G401.6 (cell line): ENCODE data around the gene ME1.
"Not testable (repeated sequence)": the region's sequence is repeated elsewhere in the genome, so short reads cannot be mapped to it uniquely, and the experiment has no call there.

ENCODE experiments used
- FAIRE-seq: peaks from 2 replicates; lab custom pipeline; 2012; peaks lifted over from hg19 to GRCh38; lab: Jason Lieb, UNC

ME1 gene

GRCh38 chr6:83352424-83353061, 78.3 kb downstream of the ME1 start:
- no peak for FAIRE-seq

GRCh38 chr6:83343121-83343520, 87.7 kb downstream of the ME1 start:
- no peak for FAIRE-seq

DNA sequence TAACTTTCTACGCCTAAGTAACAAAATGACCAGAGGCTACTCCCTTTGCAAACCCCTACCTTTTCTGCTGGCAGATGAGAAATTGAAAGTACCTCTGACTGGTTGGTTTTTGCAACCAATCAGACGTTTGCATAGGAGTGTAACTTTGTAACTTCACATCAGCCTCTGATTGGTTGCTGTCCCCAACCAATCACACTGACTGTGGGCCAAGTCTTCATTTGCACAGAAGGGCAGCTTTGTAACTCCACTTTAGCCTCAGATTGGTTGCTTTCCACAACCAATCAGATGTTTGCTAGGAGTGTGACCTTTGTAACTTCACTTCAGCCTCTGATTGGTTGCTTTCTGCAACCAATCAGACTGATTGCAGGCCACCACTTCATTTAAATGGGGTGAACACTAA, 89.1 kb downstream of the ME1 start:
- no peak for FAIRE-seq

DNA sequence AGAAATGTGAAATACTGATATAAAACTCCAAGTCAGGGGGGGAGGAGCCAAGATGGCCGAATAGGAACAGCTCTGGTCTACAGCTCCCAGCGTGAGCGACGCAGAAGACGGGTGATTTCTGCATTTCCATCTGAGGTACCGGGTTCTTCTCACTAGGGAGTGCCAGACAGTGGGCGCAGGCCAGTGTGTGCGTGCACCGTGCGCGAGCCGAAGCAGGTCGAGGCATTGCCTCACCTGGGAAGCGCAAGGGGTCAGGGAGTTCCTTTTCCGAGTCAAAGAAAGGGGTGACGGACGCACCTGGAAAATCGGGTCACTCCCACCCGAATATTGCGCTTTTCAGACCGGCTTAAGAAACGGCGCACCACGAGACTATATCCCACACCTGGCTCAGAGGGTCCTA, 96.9 kb downstream of the ME1 start:
- not testable (repeated sequence) for FAIRE-seq

GRCh38 chr6:83333500-83333899, 97.4 kb downstream of the ME1 start:
- FAIRE-seq = no peak

DNA sequence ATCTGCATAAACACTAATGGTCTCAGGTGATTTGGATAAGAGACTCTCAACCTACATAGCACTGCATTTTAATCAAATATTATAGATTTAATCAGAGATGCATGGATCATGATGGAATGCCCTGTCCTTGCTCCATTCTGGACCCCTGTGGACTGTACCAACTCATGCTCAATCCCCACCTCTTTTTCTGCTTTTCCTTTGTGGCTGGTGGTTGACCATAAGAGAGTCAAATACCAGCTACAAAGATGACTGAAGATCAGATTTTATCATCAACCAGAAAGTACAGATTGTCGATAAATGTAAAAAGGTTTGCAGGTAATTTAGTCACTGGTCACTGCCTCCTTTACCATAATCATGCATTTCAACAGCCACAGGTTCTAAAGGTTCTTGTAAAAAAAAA, 116.2 kb downstream of the ME1 start:
- FAIRE-seq = no peak

- no peak for FAIRE-seq
Observed at GRCh38 chr6:83313882-83314281, 117.0 kb downstream of the ME1 start.

DNA sequence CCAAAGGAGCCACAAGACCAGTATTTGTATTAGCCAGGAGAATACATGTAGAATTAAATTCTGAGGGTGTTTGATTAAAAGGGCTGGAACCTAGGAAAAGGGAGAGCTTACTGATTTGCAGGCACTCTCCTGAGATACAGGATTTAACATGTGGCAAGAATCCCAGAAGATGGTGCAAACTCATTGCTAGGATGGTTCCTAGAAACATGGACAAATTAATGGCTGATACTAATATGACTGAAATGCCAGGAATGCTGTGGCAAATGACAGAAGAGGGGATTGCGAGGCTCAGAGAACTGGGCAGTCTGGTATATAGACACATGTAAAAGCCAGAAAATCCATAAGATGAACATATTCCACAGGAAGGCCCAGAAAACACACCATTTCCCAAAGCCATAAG, 119.6 kb downstream of the ME1 start:
- no peak for FAIRE-seq

DNA sequence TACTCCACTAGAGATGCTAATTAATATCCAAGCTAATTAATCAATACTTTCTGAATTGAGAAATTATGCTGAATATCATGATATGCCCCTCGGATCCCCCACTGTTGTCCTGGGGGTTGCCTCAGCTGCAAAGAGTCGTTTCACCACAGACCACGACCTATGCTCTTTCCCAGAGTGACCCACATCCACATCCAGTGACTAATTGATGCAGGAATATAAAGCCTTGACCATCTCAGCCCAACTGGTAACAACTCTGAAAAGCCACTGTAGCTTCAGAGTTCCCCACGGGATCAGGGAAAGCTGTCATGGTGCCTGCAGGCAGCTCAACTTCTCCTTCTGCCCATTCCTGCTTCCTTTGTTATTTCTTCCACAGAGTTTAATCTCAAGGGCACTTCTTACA, 120.8 kb downstream of the ME1 start:
- FAIRE-seq = no peak

DNA sequence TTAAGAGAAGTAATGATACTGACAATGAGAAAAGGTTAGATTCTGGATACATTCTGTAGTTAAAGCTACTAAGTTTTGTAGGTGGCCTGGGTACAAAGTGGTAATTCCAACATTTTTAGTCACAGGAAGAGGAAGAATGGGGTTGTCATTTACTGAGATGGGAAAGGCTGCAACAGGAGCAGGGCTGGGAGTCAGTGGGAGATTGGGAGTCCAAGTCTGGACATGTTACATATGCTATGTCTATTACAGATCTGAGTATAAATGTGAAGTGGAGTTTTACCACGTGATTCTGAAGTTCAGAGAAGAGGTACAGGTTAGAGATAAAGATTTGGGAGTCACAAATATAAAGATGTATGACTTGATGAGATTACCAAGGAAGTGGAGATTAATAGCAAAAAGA, 121.5 kb downstream of the ME1 start:
- FAIRE-seq = no peak

DNA sequence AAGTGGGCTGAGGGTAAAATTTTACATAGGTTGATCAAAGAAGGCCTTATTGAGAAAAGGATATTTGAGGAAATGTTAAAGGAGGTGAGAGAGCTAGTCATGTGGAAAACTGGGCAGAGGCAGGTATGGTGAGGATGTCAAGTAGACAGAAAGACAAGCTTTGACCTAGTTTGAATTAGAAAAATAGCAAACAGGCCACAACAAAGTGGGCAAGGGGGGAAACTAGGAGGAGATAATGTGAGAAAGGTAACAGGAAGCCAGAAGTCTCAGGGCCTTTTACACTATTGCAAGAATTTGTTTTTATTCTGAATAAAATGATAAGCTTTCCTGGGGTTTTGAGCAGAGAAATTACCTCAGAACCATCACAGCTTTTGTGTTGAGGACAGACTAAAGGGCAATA, 122.0 kb downstream of the ME1 start:
- no peak for FAIRE-seq

- FAIRE-seq = no peak
Observed at GRCh38 chr6:83307849-83308248, 123.0 kb downstream of the ME1 start.

DNA sequence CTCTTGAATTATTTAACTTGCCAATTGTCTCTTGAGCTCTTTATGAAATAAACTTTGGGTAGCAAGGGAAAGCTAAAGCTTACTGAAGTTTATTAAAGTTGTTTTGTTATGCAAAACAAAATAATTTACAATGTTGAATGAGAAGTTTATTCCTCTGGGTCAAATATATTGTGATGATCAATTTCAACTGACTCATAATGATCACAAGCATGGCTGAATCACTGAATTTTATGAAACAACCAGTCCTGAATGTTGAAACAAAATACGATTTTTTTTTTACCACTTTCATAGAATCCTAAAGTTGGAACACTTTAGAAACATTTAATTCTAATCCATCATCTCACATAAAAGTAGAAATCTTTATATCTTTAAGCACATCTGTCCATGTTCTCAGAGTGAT, 127.4 kb downstream of the ME1 start:
- no peak for FAIRE-seq

GRCh38 chr6:83294676-83295075, 136.2 kb downstream of the ME1 start:
- no peak for FAIRE-seq

- FAIRE-seq = no peak
Observed at GRCh38 chr6:83292900-83293843, 137.7 kb downstream of the ME1 start.

GRCh38 chr6:83287298-83287697, 143.6 kb downstream of the ME1 start:
- FAIRE-seq = not testable (repeated sequence)

DNA sequence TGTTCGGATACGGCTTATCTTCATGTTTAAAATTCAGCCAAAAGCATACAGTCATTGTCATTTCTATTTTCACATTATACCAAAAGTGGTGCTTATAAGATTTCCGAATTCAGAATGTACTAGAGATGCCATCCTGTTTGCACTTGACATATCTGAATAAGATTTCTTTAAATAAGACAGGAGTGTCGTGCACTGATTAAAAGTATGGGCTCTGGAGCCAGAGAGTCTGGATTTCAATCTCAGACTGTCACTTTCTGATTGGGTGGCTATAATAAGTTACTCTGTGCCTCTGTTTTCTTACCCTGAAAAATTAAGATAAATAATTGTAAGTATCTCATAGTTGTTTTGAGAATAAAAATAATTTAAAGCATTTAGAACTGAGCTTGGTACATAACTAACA, 144.9 kb downstream of the ME1 start:
- FAIRE-seq = no peak

DNA sequence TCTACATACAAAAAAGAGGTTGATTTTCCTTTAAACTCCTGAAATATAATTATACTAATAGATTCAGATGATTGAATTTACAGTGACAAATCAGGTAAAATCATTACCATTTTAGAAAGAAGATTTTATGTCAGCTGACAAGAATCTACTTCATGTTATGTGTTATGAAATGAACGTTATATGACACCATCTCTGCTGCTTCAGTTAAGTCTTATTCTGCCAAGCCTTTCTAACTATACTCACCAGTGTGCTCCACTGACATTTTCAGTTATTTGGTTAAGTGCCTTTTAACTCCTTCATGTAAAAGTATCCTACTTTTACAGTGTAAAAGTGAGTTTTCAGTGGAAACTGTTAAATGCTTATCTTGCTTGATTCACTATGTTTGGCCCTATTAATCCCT, 157.3 kb downstream of the ME1 start:
- FAIRE-seq = no peak

DNA sequence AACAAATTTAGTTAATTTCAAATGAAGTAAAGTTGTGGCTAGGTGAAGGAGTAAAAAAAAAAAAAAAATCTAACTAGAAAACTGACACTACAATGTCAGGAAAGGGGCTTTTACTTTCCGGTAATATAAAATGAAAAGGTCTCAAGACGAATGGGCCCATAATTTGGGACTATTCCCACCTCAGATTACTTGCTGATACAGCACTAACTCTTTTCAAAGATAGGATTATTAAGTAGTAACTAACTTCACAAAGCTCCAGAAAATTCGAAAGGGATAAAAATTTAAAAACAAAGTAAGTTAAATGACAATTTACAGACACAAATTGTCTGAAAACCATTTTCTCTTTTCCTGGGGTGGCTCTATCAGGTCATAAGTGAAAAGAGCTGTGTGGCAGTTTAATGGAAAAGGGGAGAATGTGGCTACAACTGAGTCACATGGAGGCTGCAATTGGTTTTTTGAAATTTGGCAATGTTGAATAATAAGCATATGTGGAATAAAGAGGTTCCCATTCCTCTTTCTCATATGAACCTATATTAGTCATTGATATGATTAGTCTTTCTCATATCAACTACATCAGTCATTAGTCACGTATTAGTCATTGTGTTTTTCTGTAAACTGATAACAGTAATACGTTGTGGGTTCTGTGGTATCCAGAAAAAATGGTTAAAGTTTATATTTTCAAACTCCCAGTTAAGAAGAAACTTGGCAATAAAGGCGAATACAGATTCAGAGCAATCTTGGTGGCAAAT, 159.7 kb downstream of the ME1 start:
- no peak for FAIRE-seq

GRCh38 chr6:83265384-83265783, 165.5 kb downstream of the ME1 start:
- FAIRE-seq = no peak

DNA sequence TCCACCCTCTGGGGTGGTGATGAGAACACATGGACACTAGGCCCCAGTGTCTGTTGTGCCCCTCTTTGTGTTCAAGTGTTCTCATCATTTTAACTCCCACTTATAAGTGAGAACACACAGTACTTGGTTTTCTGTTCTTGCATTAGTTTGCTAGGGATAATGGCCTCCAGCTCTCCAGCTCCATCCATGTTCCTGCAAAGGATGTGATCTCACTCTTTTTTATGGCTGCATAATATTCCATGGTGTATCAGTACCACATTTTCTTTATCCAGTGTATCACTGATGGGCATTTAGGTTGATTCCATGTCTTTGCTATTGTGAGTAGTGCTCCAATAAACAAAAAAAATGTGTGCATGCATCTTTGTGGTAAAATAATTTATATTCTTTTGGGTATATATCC, 170.3 kb downstream of the ME1 start:
- FAIRE-seq = no peak

DNA sequence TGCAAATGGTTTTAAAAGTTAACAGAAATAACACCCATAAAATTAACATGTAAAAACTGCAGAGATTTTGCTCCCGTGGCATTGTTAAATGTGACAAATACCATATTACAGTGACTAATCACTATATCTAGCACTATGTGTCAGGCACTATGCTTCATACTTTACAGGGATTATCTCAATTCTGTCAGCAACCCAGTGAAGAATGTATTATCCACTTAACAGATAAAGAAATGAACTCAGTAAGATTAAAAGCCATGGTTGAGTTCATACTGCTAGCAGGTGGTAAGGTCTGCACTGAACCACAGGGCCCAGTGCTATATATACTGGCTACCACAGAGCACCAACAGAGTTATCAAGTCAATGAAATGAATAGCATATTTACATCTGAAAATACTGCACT, 172.3 kb downstream of the ME1 start:
- no peak for FAIRE-seq

GRCh38 chr6:83257791-83258190, 173.1 kb downstream of the ME1 start:
- no peak for FAIRE-seq
